ENCODE results near the gene KCTD2. TPM values are rescaled to one million over a fixed set of nuclear protein-coding genes. Genes with fewer than 3 reads are reported as not detected.

Gene KCTD2
- total RNA-seq, 3 donors from 2014 or later (not counting 1 experiment from before 2014, with no cell fraction given): 17.4 to 27.0 (median 24.7) TPM

- H3K27ac Mint-ChIP-seq: peak overlapping the region in 1 of 2 donors; percentile 18
- no peak overlapping the region for H3K27ac ChIP-seq (ENCODE audit: low read length)
- no peak for TF ChIP-seq CTCF (IDR thresholded peaks at IDR 0.05)
- no peaks in the 10 kb centered on the region for H3K36me3 Mint-ChIP-seq
- intact Hi-C loops (cut with micrococcal nuclease): no loop called here
- no peaks in the 10 kb centered on the region for H3K9me3 Mint-ChIP-seq
- no peak overlapping the region for H3K4me3 ChIP-seq (ENCODE audit: low read length)
- no peaks in the 10 kb centered on the region for H3K27me3 ChIP-seq (ENCODE audit: control insufficient read depth, insufficient read depth, low read length)
- no peak for DNase-seq
- peaks cover 25% of the 10 kb centered on the region for H3K36me3 ChIP-seq (ENCODE audit: control insufficient read depth, insufficient read depth, low read length)
- H3K4me1 Mint-ChIP-seq: peaks cover 30 to 32% of the 10 kb centered on the region in 2 donors
- no peaks in the 10 kb centered on the region for H3K27me3 Mint-ChIP-seq (ENCODE audit: low read depth in 2 of 2)
- ATAC-seq: no peak
- peaks cover 19% of the 10 kb centered on the region for H3K4me1 ChIP-seq (ENCODE audit: control insufficient read depth, insufficient read depth, low read length)
- no peaks in the 10 kb centered on the region for H3K9me3 ChIP-seq (ENCODE audit: control insufficient read depth, insufficient read depth, low read length)
- no peak overlapping the region for H3K4me3 Mint-ChIP-seq
These were observed 2.7 kb downstream of the KCTD2 start for GRCh38 chr17:75049706-75050105.

- Mint-ChIP-seq H3K27ac (no peak overlapping the region), H3K9me3 (no peaks in the 10 kb centered on the region), H3K4me3 (no peak overlapping the region), H3K4me1 (peaks cover 14 to 15% of the 10 kb centered on the region in 2 donors), H3K27me3 (ENCODE audit: low read depth in 2 of 2) (no peaks in the 10 kb centered on the region), H3K36me3 (no peaks in the 10 kb centered on the region)
- no peak for TF ChIP-seq CTCF (IDR thresholded peaks at IDR 0.05)
- Histone ChIP-seq H3K27ac (ENCODE audit: low read length) (no peak overlapping the region), H3K36me3 (ENCODE audit: control insufficient read depth, insufficient read depth, low read length) (peaks cover 30% of the 10 kb centered on the region), H3K27me3 (ENCODE audit: control insufficient read depth, insufficient read depth, low read length) (no peaks in the 10 kb centered on the region), H3K4me1 (ENCODE audit: control insufficient read depth, insufficient read depth, low read length) (peaks cover 10% of the 10 kb centered on the region), H3K4me3 (ENCODE audit: low read length) (no peak overlapping the region), H3K9me3 (ENCODE audit: control insufficient read depth, insufficient read depth, low read length) (no peaks in the 10 kb centered on the region)
- ATAC-seq (no peak), DNase-seq (no peak)
- intact Hi-C loops (cut with micrococcal nuclease): no loop called here
- 94% methylated on average over 2 of the region's 2 CpGs for WGBS (ENCODE audit: insufficient coverage)
These were observed 4.9 kb downstream of the KCTD2 start for GRCh38 chr17:75051941-75052340.

GRCh38 chr17:75059369-75060345, 12.6 kb downstream of the KCTD2 start:
- Mint-ChIP-seq H3K4me3 (no peak overlapping the region), H3K36me3 (peaks cover 10% of the 10 kb centered on the region), H3K4me1 (no peaks in the 10 kb centered on the region), H3K27ac (no peak overlapping the region), H3K27me3 (ENCODE audit: low read depth in 2 of 2) (no peaks in the 10 kb centered on the region), H3K9me3 (no peaks in the 10 kb centered on the region)
- Histone ChIP-seq H3K4me3 (ENCODE audit: low read length) (no peak overlapping the region), H3K27ac (ENCODE audit: low read length) (no peak overlapping the region), H3K36me3 (ENCODE audit: control insufficient read depth, insufficient read depth, low read length) (peaks cover 52% of the 10 kb centered on the region), H3K4me1 (ENCODE audit: control insufficient read depth, insufficient read depth, low read length) (no peaks in the 10 kb centered on the region), H3K27me3 (ENCODE audit: control insufficient read depth, insufficient read depth, low read length) (no peaks in the 10 kb centered on the region), H3K9me3 (ENCODE audit: control insufficient read depth, insufficient read depth, low read length) (no peaks in the 10 kb centered on the region)
- DNase-seq: peak in 1 of 2 donors; percentile 55
- no peak for TF ChIP-seq CTCF (IDR thresholded peaks at IDR 0.05)
- intact Hi-C loops (cut with micrococcal nuclease): no loop called here
- peak in 1 of 3 donors; percentile 34 for ATAC-seq
- 78% methylated on average over 24 of the region's 25 CpGs for WGBS (ENCODE audit: insufficient coverage)
